ENCODE data around the gene RPP25. TPM values are rescaled to one million over a fixed set of nuclear protein-coding genes. Genes with fewer than 3 reads are reported as not detected.

The RPP25 gene
- total RNA-seq, 2 experiments from 2014 or later = 0.14 to 0.45 TPM

- peaks cover 44% of the 10 kb centered on the region for H3K36me3 ChIP-seq (ENCODE audit: insufficient read depth, low read length)
Measured at GRCh38 chr15:74928771-74929198, 27.8 kb downstream of the RPP25 start.

GRCh38 chr15:74924525-74924924 is 32.0 kb downstream of the RPP25 start:
- H3K27ac Mint-ChIP-seq = no peak overlapping the region

More at GRCh38 chr15:74928771-74929198, 27.8 kb downstream of the RPP25 start:
- Histone ChIP-seq H3K4me1 (ENCODE audit: insufficient read depth, low read length) (peaks cover 2% of the 10 kb centered on the region), H3K9me3 (ENCODE audit: control insufficient read depth in 1 of 2, insufficient read depth in 1 of 2, low read length in 2 of 2) (no peaks in the 10 kb centered on the region), H3K27me3 (ENCODE audit: control insufficient read depth in 1 of 2, insufficient read depth in 2 of 2, low read length in 2 of 2) (no peaks in the 10 kb centered on the region), H3K4me3 (ENCODE audit: low read length) (no peak overlapping the region), H3K27ac (ENCODE audit: low read depth in 1 of 2, low read length in 2 of 2) (no peak overlapping the region)
- no peak overlapping the region for H3K4me3 Mint-ChIP-seq
- intact Hi-C loops (cut with DNase I, micrococcal nuclease) = no loop called here
- no peak for TF ChIP-seq CTCF (IDR thresholded peaks at IDR 0.05)
- ATAC-seq (ENCODE audit: poor library complexity) (no peak), DNase-seq (no peak)
- POLR2A ChIA-PET = no interaction called here
- no peaks in the 10 kb centered on the region for H3K27me3 Mint-ChIP-seq
- CTCF ChIA-PET = no interaction called here
- H3K9me3 Mint-ChIP-seq = no peaks in the 10 kb centered on the region
- H3K4me1 Mint-ChIP-seq (ENCODE audit: low read depth) = peaks cover 15% of the 10 kb centered on the region
- H3K36me3 Mint-ChIP-seq (ENCODE audit: low read depth) = peaks cover 65% of the 10 kb centered on the region
- no peak overlapping the region for H3K27ac Mint-ChIP-seq

GRCh38 chr15:74920456-74920855 is 36.1 kb downstream of the RPP25 start:
- ATAC-seq (ENCODE audit: poor library complexity) (no peak), DNase-seq (no peak)
- Mint-ChIP-seq H3K4me3 (no peak overlapping the region), H3K9me3 (no peaks in the 10 kb centered on the region), H3K4me1 (ENCODE audit: low read depth) (no peaks in the 10 kb centered on the region), H3K36me3 (ENCODE audit: low read depth) (peaks cover 70% of the 10 kb centered on the region), H3K27ac (no peak overlapping the region), H3K27me3 (no peaks in the 10 kb centered on the region)
- H3K9me3 ChIP-seq (ENCODE audit: control insufficient read depth in 1 of 2, insufficient read depth in 1 of 2, low read length in 2 of 2) = no peaks in the 10 kb centered on the region
- ChIA-PET POLR2A (interaction anchor here (1.4 kb wide), 1 partner anchor 14 kb away, joined by 3 read pairs; the partner anchor contains the start of gene FAM219B), CTCF (interaction anchor here (1.1 kb wide), 1 partner anchor 19 kb away, joined by 5 read pairs; no protein-coding TSS in a partner anchor)
- intact Hi-C loops (cut with DNase I, micrococcal nuclease) = no loop called here
- no peak overlapping the region for H3K27ac ChIP-seq (ENCODE audit: low read depth in 1 of 2, low read length in 2 of 2)
- no peaks in the 10 kb centered on the region for H3K4me1 ChIP-seq (ENCODE audit: insufficient read depth, low read length)
- H3K27me3 ChIP-seq (ENCODE audit: control insufficient read depth in 1 of 2, insufficient read depth in 2 of 2, low read length in 2 of 2) = no peaks in the 10 kb centered on the region
- H3K4me3 ChIP-seq (ENCODE audit: low read length) = no peak overlapping the region
- TF ChIP-seq CTCF (IDR thresholded peaks at IDR 0.05) = no peak
- H3K36me3 ChIP-seq (ENCODE audit: insufficient read depth, low read length) = peaks cover 70% of the 10 kb centered on the region

More at GRCh38 chr15:74924525-74924924, 32.0 kb downstream of the RPP25 start:
- intact Hi-C loops (cut with DNase I, micrococcal nuclease) = no loop called here
- no peak for ATAC-seq (ENCODE audit: poor library complexity)
- Histone ChIP-seq H3K9me3 (ENCODE audit: control insufficient read depth in 1 of 2, insufficient read depth in 1 of 2, low read length in 2 of 2) (no peaks in the 10 kb centered on the region), H3K27ac (ENCODE audit: low read depth in 1 of 2, low read length in 2 of 2) (no peak overlapping the region), H3K27me3 (ENCODE audit: control insufficient read depth in 1 of 2, insufficient read depth in 2 of 2, low read length in 2 of 2) (no peaks in the 10 kb centered on the region), H3K4me1 (ENCODE audit: insufficient read depth, low read length) (no peaks in the 10 kb centered on the region), H3K4me3 (ENCODE audit: low read length) (no peak overlapping the region), H3K36me3 (ENCODE audit: insufficient read depth, low read length) (peaks cover 72% of the 10 kb centered on the region)
- Mint-ChIP-seq H3K4me3 (no peak overlapping the region), H3K4me1 (ENCODE audit: low read depth) (no peaks in the 10 kb centered on the region), H3K27me3 (no peaks in the 10 kb centered on the region), H3K36me3 (ENCODE audit: low read depth) (peaks cover 78% of the 10 kb centered on the region), H3K9me3 (no peaks in the 10 kb centered on the region)
- POLR2A ChIA-PET = no interaction called here
- no peak for TF ChIP-seq CTCF (IDR thresholded peaks at IDR 0.05)
- CTCF ChIA-PET = interaction anchor here (1.0 kb wide), 1 partner anchor 23 kb away, joined by 3 read pairs; no protein-coding TSS in a partner anchor
- DNase-seq = no peak

All from CD4-positive, alpha-beta T cell (primary cell).